DOHH2 (cell line): ENCODE results near the gene KCNG4.

Source experiments
- H3F3A ChIP-seq: fragments of 200-600 bp; sonication (generic), shearing (Covaris generic); 2 replicates; pipeline ENCODE4 v1.6.0; 2016; ENCODE audit warnings: antibody characterized with exemption, mild to moderate bottlenecking; ENCODE audit not compliant: control insufficient read depth, insufficient read depth
- H3K27ac ChIP-seq: fragments of 200-600 bp; sonication (generic); 2 replicates; pipeline ENCODE4 v1.5.1; 2014; ENCODE audit warnings: low read depth, mild to moderate bottlenecking, low read length, moderate library complexity
- H3K27me3 ChIP-seq: fragments of 200-600 bp; sonication (generic); 2 replicates; pipeline ENCODE4 v1.6.1; 2014; ENCODE audit warnings: mild to moderate bottlenecking, low read length, mixed read lengths; ENCODE audit not compliant: control insufficient read depth
- H3K36me3 ChIP-seq: fragments of 200-600 bp; sonication (generic); 2 replicates; pipeline ENCODE4 v1.6.1; 2014; ENCODE audit warnings: mild to moderate bottlenecking, low read length, moderate library complexity, mixed read lengths; ENCODE audit not compliant: control insufficient read depth
- H3K4me1 ChIP-seq: fragments of 200-600 bp; sonication (generic); 2 replicates; pipeline ENCODE4 v1.6.1; 2014; ENCODE audit warnings: mild to moderate bottlenecking, low read length, mixed read lengths; ENCODE audit not compliant: control insufficient read depth
- H3K4me2 ChIP-seq: fragments of 200-600 bp; sonication (generic); 2 replicates; pipeline ENCODE4 v1.6.0; 2014; ENCODE audit warnings: mild to moderate bottlenecking, low read length, moderate library complexity
- H3K4me3 ChIP-seq: fragments of 200-600 bp; sonication (generic); 2 replicates; pipeline ENCODE4 v1.5.1; 2014; ENCODE audit warnings: mild to moderate bottlenecking, low read length, mixed read lengths
- H3K79me2 ChIP-seq: fragments of 200-600 bp; sonication (generic); 2 replicates; pipeline ENCODE4 v1.6.1; 2014; ENCODE audit warnings: mild to moderate bottlenecking, low read length, mixed read lengths; ENCODE audit not compliant: control insufficient read depth
- H3K9me2 ChIP-seq: fragments of 200-600 bp; sonication (generic); replicated peaks from 2 replicates; pipeline ENCODE4 v1.6.1; 2014; ENCODE audit warnings: mild to moderate bottlenecking, low read length, mixed read lengths; ENCODE audit not compliant: control insufficient read depth
- H3K9me3 ChIP-seq: fragments of 200-600 bp; sonication (generic); 2 replicates; pipeline ENCODE4 v1.6.1; 2014; ENCODE audit warnings: antibody characterized with exemption, low read length, mixed read lengths; ENCODE audit not compliant: control insufficient read depth, insufficient read depth
- H4K20me1 ChIP-seq: fragments of 200-600 bp; sonication (generic); 2 replicates; pipeline ENCODE4 v1.6.0; 2014; ENCODE audit warnings: low read depth, mild to moderate bottlenecking, antibody characterized with exemption, low read length, moderate library complexity; ENCODE audit not compliant: control insufficient read depth, insufficient read depth
- CTCF ChIP-seq: fragments of 200-600 bp; sonication (generic); IDR thresholded peaks from one replicate; pipeline ENCODE4 v1.5.1; 2014; ENCODE audit warnings: antibody characterized with exemption, mild to moderate bottlenecking, low read depth, low read length; ENCODE audit not compliant: poor library complexity, severe bottlenecking
- EZH2phosphoT487 ChIP-seq: fragments of 200-600 bp; sonication (generic); IDR thresholded peaks from 2 replicates; pipeline ENCODE4 v1.6.1; 2017; ENCODE audit warnings: borderline replicate concordance, mild to moderate bottlenecking, antibody characterized with exemption, low read length, moderate library complexity, mixed read lengths

Gene KCNG4

GRCh38 chr16:84239141-84239769 is 557 bp downstream of the KCNG4 start:
- H3F3A ChIP-seq: no peaks in the 10 kb centered on the region
- peaks cover 6% of the 10 kb centered on the region; the same call in 1 of the 2 replicates for H3K27me3 ChIP-seq
- H3K36me3 ChIP-seq: no peaks in the 10 kb centered on the region
- no peaks in the 10 kb centered on the region for H3K9me3 ChIP-seq
- H3K4me1 ChIP-seq: no peaks in the 10 kb centered on the region
- H4K20me1 ChIP-seq: no peaks in the 10 kb centered on the region
- H3K79me2 ChIP-seq: no peaks in the 10 kb centered on the region
- no peak overlapping the region for H3K4me3 ChIP-seq
- no peak overlapping the region for H3K4me2 ChIP-seq
- TF ChIP-seq CTCF: no peak
- no peaks in the 10 kb centered on the region for H3K9me2 ChIP-seq
- no peak overlapping the region for H3K27ac ChIP-seq

- Histone ChIP-seq H4K20me1 (no peaks in the 10 kb centered on the region), H3K9me3 (no peaks in the 10 kb centered on the region), H3K27ac (no peak overlapping the region), H3K27me3 (peaks cover 6% of the 10 kb centered on the region; the same call in 1 of the 2 replicates), H3K9me2 (no peaks in the 10 kb centered on the region), H3K4me2 (no peak overlapping the region), H3K36me3 (no peaks in the 10 kb centered on the region), H3K4me1 (no peaks in the 10 kb centered on the region), H3K79me2 (no peaks in the 10 kb centered on the region), H3K4me3 (no peak overlapping the region), H3F3A (no peaks in the 10 kb centered on the region)
- no peak for TF ChIP-seq CTCF
- no peak for TF ChIP-seq EZH2phosphoT487
These were observed 1.6 kb downstream of the KCNG4 start for GRCh38 chr16:84237994-84238750.

- Histone ChIP-seq H3K4me1 (no peaks in the 10 kb centered on the region), H4K20me1 (no peaks in the 10 kb centered on the region), H3K4me3 (no peak overlapping the region), H3K27ac (no peak overlapping the region), H3K36me3 (no peaks in the 10 kb centered on the region), H3K4me2 (no peak overlapping the region), H3K9me2 (no peaks in the 10 kb centered on the region), H3K79me2 (no peaks in the 10 kb centered on the region), H3F3A (no peaks in the 10 kb centered on the region), H3K9me3 (no peaks in the 10 kb centered on the region), H3K27me3 (peaks cover 6% of the 10 kb centered on the region; the same call in 1 of the 2 replicates)
- TF ChIP-seq CTCF: no peak
These were observed 3.1 kb downstream of the KCNG4 start for GRCh38 chr16:84236671-84237070.
